Osteocyte (in vitro differentiated cells): Measurements from ENCODE around the gene CCL24. TPM values are rescaled to one million over a fixed set of nuclear protein-coding genes. Genes with fewer than 3 reads are reported as not detected.
"Not testable (repeated sequence)": the region's sequence is repeated elsewhere in the genome, so short reads cannot be mapped to it uniquely, and the experiment has no call there.

Experiments used
- DNase-seq: peaks from one replicate; pipeline ENCODE4 v3.0.0; 2021; ENCODE audit warnings: mixed read lengths; ENCODE audit not compliant: unreplicated experiment; ENCODE audit errors: extremely low spot score
- H3K27ac Mint-ChIP-seq: one replicate; pipeline ENCODE4 v1.8.0; 2021; ENCODE audit warnings: mild to moderate bottlenecking, mixed read lengths; ENCODE audit not compliant: unreplicated experiment
- H3K27me3 Mint-ChIP-seq: one replicate; pipeline ENCODE4 v1.8.0; 2021; ENCODE audit warnings: mixed read lengths; ENCODE audit not compliant: unreplicated experiment
- H3K36me3 Mint-ChIP-seq: one replicate; pipeline ENCODE4 v1.8.0; 2021; ENCODE audit warnings: mixed read lengths; ENCODE audit not compliant: unreplicated experiment
- H3K4me1 Mint-ChIP-seq: one replicate; pipeline ENCODE4 v1.8.0; 2021; ENCODE audit warnings: mixed read lengths; ENCODE audit not compliant: unreplicated experiment
- H3K4me3 Mint-ChIP-seq: one replicate; pipeline ENCODE4 v1.8.0; 2021; ENCODE audit warnings: mild to moderate bottlenecking, moderate library complexity, mixed read lengths; ENCODE audit not compliant: unreplicated experiment
- H3K9me3 Mint-ChIP-seq: one replicate; pipeline ENCODE4 v1.8.0; 2021; ENCODE audit warnings: mixed read lengths; ENCODE audit not compliant: unreplicated experiment
- total RNA-seq: library from RNA; stranded (reverse); gene quantifications from 2 replicates; pipeline ENCODE4 v1.2.1, GENCODE V29; 2021
- TF ChIP-seq, protein P1 (sequence below): fragments of 200-600 bp; sonication (generic); IDR thresholded peaks from 2 replicates; pipeline ENCODE4 v1.5.0; 2021; ENCODE audit warnings: antibody characterized with exemption, mild to moderate bottlenecking, moderate library complexity

The CCL24 gene
- total RNA-seq, 1 donor from 2014 or later = not detected

DNA sequence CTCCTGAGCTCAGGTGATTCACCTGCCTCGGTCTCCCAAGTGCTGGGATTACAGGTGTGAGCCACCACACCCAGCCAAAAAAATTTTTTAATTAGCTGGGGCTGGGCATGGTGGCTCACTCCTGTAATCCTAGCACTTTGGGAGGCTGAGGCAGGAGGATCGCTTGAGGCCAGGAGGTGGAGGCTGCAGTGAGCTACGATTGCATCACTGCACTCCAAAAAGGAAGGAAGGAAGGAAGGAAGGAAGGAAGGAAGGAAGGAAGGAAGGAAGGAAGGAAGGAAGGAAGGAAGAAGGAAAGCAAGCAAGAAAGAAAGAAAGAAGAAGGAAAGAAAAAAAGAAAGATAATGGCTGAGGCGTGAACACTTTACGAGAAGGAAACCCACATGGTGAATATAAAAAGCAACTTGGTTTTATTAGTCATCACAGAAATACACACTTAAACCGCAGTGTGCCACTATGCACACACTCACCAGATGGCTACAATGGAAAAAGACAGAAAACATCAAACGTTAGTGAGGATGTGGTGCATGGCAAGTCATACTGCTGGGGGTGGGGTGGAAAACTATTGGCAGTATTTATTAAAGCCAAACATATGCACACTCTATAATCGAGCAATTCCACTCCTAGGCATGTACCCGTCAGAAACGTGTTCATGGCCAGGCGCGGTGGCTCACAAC lies 37.2 kb downstream of the CCL24 start:
- no peak for DNase-seq
- peaks cover 16% of the 10 kb centered on the region for H3K27me3 Mint-ChIP-seq

DNA sequence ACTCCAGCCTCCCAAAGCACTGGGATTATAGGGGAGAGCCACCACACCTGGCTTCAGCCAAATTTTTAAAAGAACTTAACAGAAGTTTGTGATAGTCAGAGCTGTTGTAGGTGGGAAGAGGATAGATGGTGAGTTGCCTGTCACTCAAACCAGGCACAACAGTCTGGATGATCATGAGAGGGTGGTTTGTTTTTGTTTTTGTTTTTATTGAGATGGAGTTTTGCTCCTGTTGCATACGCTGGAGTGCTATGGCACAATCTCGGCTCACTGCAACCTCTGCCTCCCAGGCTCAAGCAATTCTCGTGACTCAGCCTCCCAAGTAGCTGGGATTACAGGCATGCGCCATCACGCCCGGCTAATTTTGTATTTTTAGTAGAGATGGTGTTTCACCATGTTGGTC lies 39.6 kb downstream of the CCL24 start:
- peaks cover 16% of the 10 kb centered on the region for H3K4me1 Mint-ChIP-seq
- not testable (repeated sequence) for H3K9me3 Mint-ChIP-seq, H3K27me3 Mint-ChIP-seq, H3K27ac Mint-ChIP-seq, H3K4me3 Mint-ChIP-seq, H3K36me3 Mint-ChIP-seq, DNase-seq

More for the DNA sequence above, 37.2 kb downstream of the CCL24 start:
- Mint-ChIP-seq H3K9me3 (no peaks in the 10 kb centered on the region), H3K4me3 (no peak overlapping the region), H3K4me1 (peaks cover 15% of the 10 kb centered on the region), H3K27ac (no peak overlapping the region), H3K36me3 (no peaks in the 10 kb centered on the region)
- TF ChIP-seq, protein P1, sequence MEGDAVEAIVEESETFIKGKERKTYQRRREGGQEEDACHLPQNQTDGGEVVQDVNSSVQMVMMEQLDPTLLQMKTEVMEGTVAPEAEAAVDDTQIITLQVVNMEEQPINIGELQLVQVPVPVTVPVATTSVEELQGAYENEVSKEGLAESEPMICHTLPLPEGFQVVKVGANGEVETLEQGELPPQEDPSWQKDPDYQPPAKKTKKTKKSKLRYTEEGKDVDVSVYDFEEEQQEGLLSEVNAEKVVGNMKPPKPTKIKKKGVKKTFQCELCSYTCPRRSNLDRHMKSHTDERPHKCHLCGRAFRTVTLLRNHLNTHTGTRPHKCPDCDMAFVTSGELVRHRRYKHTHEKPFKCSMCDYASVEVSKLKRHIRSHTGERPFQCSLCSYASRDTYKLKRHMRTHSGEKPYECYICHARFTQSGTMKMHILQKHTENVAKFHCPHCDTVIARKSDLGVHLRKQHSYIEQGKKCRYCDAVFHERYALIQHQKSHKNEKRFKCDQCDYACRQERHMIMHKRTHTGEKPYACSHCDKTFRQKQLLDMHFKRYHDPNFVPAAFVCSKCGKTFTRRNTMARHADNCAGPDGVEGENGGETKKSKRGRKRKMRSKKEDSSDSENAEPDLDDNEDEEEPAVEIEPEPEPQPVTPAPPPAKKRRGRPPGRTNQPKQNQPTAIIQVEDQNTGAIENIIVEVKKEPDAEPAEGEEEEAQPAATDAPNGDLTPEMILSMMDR = no peak

- peak within 1 kb of the TSS; percentile 61 for H3K27ac Mint-ChIP-seq
- H3K9me3 Mint-ChIP-seq = no peaks in the 10 kb centered on the region
- no peaks in the 10 kb centered on the region for H3K36me3 Mint-ChIP-seq
- no peaks in the 10 kb centered on the region for H3K27me3 Mint-ChIP-seq
- no peak for DNase-seq
- H3K4me1 Mint-ChIP-seq = peaks cover 16% of the 10 kb centered on the region
- no peak within 1 kb of the TSS for H3K4me3 Mint-ChIP-seq
- TF ChIP-seq, protein P1 = no peak
These were observed 41.2 kb downstream of the CCL24 start, which contains the start of gene CCL26 for GRCh38 chr7:75772081-75773077. Gene CCL26 (minus strand): TSS chr7:75772211. CDS start chr7:75772176, 35 bp downstream.

DNA sequence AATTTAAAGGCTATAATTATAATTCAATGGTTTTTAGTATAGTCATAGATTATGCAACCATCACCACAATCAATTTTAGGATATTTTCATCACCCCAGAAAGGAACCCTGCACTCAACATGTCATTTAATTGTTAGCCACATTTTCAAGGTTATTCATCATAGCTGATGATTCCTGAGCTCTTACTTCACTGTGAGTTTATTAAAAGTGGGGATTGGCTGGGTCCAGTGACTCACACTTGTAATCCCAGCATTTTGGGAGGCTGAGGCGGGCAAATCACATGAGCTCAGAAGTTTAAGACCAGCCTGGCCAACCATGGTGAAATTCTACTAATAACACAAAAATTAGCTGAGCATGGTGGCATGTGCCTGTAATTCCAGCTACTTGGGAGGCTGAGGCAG lies 42.4 kb downstream of the CCL24 start:
- peaks cover 16% of the 10 kb centered on the region for H3K4me1 Mint-ChIP-seq
- no peaks in the 10 kb centered on the region for H3K9me3 Mint-ChIP-seq
- H3K27ac Mint-ChIP-seq = no peak overlapping the region
- TF ChIP-seq, protein P1 = no peak
- no peak for DNase-seq
- no peak overlapping the region for H3K4me3 Mint-ChIP-seq
- H3K27me3 Mint-ChIP-seq = no peaks in the 10 kb centered on the region
- H3K36me3 Mint-ChIP-seq = no peaks in the 10 kb centered on the region

DNA sequence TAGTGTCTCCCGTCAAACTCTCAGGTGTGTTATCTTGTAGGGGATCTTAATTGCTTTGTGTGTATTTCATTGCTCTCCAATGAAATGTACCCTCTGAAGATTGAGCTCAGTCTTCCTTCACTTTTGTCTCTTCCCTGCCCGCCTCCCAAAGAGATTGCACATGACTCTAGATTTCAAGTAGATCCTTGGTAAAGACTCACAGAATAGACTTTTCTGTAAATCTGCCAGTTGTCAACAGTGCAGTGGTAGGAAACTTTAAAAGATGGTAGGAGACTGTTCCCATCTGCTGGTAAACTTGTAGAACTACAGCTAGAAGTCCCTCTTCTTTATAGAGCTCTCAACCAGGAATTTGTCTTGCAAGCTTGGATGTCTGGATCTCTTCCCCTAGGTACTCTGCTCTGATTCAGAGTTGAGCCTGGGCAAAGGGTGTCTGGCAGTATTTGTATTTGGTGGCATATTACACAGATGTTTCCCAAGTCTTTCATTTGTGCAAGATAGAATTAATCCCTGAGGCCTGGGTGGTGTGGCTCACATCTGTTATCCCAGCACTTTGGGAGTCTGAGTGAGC lies 51.2 kb downstream of the CCL24 start:
- Mint-ChIP-seq H3K36me3 (no peaks in the 10 kb centered on the region), H3K4me3 (no peak overlapping the region), H3K27me3 (no peaks in the 10 kb centered on the region), H3K27ac (no peak overlapping the region), H3K9me3 (no peaks in the 10 kb centered on the region), H3K4me1 (peaks cover 2% of the 10 kb centered on the region)
- DNase-seq = no peak
- TF ChIP-seq, protein P1 = peak; percentile 79

GRCh38 chr7:75761801-75762200 lies 51.8 kb downstream of the CCL24 start:
- H3K9me3 Mint-ChIP-seq, H3K27ac Mint-ChIP-seq, H3K36me3 Mint-ChIP-seq, H3K27me3 Mint-ChIP-seq, H3K4me3 Mint-ChIP-seq, DNase-seq, H3K4me1 Mint-ChIP-seq: not testable (repeated sequence)
